GM12801 (cell line): ENCODE data around the gene FRAS1.

Experiments used
- TF ChIP-seq, protein P1 (sequence below): IDR thresholded peaks from one replicate; pipeline ENCODE4 v1.5.1; 2011; ENCODE audit warnings: control low read depth; ENCODE audit not compliant: insufficient read length; ENCODE audit errors: extremely low read depth

Gene FRAS1

DNA sequence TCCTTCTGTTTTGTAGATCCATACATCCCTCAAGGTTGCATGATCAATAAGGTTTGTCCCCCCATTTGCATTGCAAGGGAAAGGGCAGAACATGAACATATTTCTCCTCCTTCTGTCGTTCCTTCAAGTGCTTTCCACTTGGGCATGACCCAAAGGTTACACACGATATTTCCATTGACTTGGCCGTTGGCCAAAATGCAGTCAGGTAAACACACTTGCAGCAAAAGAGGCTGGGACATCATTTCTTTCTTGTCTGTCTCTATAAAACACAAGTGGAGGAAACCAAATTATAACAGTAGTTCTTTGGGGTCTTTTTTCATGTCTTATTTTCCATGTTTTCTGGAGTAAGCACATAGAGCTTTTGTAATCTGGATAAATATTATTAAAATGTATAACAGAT, 156.1 kb downstream of the FRAS1 start:
- TF ChIP-seq, protein P1, sequence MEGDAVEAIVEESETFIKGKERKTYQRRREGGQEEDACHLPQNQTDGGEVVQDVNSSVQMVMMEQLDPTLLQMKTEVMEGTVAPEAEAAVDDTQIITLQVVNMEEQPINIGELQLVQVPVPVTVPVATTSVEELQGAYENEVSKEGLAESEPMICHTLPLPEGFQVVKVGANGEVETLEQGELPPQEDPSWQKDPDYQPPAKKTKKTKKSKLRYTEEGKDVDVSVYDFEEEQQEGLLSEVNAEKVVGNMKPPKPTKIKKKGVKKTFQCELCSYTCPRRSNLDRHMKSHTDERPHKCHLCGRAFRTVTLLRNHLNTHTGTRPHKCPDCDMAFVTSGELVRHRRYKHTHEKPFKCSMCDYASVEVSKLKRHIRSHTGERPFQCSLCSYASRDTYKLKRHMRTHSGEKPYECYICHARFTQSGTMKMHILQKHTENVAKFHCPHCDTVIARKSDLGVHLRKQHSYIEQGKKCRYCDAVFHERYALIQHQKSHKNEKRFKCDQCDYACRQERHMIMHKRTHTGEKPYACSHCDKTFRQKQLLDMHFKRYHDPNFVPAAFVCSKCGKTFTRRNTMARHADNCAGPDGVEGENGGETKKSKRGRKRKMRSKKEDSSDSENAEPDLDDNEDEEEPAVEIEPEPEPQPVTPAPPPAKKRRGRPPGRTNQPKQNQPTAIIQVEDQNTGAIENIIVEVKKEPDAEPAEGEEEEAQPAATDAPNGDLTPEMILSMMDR = no peak

DNA sequence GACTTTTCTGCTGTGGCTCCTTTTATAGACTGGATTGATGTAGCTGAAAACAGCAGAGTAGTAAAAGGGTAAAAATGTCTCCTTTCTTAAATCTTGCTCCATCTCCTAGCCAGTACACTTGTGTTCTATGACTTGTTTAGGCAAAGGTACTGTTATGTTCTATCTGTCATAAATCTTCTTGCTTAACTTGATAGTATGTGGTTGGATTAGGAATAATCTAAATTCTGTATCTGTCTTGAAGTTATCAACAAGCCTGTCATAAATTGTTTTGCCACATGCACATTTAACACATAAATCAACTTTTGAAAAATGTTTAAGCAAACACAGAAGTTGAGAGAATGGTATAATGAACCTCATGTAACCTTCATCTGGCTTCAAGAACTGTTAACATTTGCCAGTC, 157.0 kb downstream of the FRAS1 start:
- TF ChIP-seq, protein P1 = no peak

DNA sequence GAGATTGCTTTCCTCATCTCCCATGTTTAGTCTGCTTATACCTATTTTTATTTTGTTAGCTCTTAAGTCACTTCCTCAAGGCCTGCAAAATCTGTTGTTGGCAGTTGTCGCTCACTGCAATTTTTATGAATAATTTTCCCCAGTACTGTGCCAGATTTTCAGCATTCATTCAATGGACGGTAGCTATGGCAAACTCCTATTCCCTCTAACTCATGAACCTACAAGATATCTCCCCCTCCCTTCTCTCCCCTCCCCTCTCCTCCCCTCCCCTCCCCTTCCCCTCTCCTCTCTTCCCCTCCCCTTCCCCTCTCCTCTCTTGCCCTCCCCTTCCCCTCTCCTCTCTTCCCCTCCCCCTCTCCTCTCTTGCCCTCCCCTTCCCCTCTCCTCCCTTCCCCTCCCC, 160.4 kb downstream of the FRAS1 start:
- TF ChIP-seq, protein P1 = no peak

DNA sequence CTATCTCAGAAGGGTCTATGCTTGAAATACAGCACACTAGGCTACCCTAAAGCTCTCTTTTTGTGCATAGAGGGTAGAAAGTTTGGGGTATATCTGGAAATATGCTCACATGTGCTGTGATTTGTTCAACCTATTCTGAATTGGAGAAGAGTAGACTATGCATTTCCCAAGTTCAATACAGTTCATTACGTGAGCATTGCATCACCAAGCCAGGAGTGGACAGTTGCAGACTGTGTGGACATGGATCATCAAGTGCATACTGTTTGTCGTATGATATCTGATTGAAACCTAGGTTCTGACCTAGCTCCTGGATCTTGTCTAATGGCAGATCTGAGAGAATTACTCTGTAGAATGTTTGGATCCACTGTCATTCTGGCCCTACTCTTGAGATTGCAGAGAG, 161.1 kb downstream of the FRAS1 start:
- TF ChIP-seq, protein P1 = no peak

DNA sequence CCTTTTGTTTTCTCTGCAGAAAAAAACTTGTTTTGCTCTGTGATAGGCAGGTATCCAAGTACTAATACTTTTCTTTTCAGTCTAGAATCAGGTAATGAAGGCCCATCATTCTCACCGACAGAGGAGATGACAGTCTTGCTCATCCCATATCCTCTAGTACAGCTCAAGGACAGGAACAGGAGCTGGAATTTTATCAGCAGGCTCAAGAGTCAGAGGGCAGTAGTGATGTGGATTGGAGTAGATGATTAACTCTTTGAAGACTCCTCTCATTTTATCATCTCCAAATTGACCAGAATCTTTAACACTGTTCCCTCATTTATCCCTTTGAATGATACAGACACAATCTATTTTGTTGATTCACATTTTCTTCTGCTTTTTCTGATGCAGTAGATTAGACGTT, 162.7 kb downstream of the FRAS1 start:
- TF ChIP-seq, protein P1 = no peak

DNA sequence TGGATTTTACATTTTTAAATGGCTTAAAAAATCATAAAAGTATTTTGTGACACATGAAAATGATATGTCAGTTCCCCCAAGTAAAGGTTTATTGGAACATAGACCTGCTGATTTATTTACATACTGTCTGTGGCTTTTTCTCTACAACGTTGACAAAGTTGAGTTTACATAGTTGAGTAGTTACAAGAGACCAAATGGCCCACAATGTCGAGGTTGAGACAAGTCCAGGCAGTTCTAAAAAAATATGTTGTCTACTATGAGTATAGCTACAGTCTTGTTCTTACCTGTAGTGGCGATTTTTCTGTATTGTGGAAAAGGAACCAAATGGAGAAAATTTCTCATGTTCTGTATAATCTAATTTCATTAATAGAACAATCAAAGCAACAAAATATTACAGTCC, 163.2 kb downstream of the FRAS1 start:
- TF ChIP-seq, protein P1 = no peak

DNA sequence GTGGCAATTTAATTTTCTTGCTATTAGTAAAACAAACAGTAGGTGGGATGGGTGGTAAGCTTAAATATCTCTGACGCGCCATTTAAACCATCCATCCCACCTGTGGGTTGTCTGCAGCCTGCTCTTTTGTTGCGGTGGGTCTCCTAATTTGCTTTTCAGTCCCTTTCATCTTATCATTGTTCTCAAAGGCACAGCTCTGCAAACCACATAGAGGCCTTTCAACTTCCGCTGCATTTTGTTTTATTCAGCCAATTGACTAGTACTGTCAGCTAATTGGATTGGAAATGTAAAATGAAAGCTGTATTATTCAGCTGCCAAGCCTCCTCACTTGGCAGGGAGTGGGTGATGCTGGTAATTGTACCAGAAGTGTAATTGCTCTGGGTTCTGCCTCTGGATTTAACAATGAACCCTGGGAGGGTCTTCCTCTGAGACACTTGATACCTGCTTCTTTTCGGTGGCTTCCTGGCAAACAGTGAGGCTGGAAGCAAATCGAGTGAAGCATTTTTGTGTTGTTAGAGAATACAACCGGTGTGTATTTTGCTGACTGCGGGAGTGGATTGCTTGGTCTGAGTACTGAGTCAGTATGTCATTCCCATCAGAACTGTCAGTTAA, 165.6 kb downstream of the FRAS1 start:
- TF ChIP-seq, protein P1 = no peak
